HG03520 (cell line): ENCODE results near the gene AGXT.

Experiments
- ATAC-seq: cut with Tn5 transposase; IDR thresholded peaks from one replicate; pipeline ENCODE4 v1.9.1; 2021; ENCODE audit warnings: mild to moderate bottlenecking, moderate library complexity; ENCODE audit not compliant: unreplicated experiment

AGXT gene

DNA sequence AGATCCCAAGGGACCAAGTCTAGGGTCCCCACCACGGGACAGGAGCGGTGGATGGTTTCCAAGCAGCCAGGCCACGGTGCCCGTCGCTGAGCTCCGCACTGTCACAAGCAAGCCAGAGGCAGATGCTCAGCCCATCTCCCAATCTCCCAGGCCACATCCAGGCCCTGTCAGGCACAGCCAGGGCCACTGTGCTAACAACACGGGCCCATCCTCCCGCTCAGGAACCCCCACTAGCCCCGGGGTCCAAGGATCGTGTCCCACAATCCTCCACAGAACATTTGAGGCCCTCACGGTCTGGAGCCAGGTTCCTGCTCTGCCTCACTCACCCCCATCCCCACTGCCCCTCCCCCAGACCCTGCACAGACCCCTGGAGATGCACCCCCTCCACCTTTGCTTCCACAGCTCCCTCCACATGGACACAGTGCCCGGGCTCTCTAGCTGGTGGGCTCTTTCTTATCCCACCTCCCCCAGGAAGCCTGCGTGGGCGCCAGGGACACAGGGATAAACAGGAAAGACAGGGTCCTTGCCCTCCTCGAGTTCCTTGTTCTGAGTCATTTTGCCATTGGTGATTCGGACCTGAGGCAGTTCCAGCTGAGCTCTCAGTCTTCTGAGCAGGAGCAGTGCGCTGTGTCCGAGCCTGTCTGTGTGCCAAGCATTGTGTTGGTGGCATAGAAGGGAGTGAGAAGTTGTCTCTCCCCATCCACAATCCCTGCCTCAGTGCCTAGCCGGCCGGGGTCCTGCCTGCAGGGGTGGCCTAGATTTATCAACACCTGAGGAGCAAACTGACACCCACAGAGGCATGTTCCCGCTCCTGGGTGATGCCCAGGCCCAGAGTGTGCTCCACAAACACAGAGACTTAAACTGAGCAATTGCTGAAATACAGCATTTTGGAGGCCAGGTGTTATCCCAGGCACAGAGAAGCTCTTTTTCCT lies 44.5 kb downstream of the AGXT start:
- no peak for ATAC-seq

DNA sequence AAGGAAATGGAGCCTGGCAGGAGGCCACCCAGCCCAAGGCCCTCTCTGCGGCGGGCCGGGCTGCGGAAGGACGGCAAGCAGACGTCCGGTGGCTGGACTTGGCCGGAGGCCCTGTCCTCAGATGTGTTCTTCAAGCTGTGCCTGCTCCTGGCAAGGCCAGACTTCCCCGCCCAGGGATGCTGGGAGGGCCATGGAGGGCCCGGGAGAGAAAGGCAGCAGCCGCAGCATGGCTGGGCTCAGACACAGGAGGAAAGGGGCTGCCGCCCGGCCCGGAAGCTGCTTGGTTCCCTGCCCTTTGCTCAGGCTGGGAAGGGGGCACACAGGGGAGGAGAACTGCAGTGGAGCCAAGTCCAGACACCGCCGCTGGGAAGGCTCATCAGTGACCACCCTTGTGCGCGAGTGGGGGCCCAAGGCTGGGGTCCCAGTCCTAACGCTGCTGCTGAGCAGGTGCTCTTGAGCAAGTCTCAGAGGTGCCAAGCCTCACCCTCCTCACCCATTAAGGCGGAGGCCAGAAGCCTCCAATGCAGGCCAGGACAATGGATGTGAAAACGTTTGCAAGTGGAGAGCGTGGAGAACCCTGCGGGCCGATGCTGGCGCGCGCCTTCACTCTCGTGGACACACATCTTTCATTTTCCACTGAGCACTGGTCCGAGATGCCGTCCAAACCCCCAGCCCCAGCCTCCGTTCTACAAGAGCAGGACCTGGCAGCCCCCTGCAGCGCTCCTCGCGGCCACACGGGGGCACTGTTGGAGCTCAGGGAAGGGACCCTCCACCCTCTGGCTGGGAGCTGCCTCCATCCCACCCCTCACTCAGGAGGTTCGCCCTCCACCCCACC lies 45.4 kb downstream of the AGXT start:
- no peak for ATAC-seq

DNA sequence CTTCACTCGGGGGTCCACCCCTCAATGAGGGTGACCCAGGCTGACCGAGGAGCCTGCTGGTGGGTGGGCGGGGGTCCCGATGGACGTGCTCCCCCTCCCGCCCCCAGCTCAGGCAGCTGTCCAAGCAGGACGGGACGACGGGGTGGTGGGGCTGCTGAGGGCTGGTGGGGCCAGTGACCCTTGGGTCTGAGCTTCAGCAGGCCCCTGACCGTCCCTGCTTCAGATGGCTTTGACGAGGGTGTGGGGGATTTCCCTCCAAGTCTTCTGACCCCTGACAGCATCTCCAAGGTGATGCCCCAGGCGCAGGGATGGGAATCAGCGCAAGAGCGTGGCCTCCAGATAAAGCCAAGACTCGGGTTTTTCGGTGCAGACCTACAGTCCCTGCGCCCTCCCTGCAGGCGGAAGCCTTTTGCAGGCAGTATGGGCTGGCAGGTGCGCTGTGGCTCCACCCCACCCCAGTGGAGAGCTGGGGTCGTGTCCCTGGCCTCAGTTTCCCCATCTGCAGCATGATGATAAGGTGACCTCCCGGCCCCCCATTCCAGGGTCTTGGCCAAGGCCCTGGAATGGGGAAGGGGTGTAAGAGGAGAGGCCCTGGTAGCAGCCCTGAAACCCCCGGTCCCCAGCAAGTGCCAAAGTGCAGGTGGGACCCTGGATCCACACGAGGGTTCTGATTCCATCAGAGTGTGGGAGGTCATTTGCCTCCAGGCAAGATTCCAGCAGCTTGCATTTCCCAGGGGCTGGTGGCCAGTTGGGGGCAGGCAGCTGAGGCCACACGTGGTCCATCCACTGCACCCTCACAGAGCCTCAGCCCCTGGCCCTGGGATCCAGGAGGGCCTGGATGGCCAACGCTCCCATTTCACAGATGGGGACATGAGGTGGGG lies 46.3 kb downstream of the AGXT start:
- no peak for ATAC-seq

DNA sequence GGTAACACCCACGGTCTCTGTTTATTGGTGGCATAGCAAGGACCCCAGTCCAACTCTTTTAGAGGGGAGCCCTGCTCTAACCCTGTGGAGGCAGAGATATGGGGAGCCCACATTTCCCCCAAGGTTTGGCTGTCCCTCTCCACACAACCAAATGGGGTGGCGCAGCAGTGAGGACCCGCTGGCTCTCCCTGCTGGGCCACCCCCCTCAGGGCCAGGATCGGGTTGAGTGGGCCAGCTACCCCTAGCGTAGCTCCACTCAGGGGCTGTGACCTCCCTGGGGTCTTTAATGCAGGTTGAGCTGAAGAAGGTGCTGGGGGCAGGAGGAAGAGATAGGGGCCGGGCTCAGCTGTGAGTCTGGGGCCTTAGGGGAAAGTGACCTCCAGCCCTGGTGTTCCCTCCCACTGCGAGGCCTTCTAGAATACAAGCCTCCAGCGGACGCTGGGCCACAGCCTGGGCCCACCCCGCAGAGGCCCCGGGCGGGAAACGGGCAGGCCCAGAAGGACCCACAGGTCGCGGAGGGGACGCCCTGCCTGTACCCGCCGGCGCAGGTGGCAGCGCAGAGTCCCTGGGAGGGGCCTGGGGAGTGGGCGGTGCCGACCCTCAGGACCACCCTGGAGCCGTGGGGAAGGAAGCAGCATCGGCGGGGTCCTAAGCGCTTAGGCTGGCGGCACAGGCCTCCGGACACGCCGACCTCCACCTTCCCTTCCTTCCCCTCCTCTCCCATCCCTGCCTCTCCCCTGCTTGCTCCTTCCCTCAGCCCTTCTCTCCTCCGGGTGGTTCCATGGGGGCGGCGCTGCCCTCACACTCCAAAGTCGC lies 47.1 kb downstream of the AGXT start:
- no peak for ATAC-seq

DNA sequence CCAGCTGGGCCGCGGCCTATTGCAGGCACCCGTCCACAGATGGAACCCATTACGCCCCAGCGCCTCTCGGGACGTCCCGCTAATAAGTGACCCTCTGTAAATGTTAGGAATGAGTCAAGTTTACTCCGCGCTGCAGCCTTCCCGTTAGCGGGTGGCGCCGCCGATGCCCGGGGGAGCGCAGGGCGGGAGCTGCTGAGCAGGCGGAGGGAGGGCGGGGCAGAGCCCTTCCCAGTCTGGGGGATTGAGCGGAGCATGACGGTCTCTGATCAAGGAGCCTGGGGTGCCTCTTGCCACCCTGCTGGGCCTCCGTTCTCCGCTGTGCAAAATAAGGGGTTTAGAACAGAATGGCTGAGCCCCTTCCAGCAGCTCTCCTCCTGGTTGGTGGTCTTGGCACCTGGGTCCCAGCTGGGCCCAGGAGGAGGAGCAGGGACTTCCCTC lies 48.0 kb downstream of the AGXT start:
- ATAC-seq, result no peak

DNA sequence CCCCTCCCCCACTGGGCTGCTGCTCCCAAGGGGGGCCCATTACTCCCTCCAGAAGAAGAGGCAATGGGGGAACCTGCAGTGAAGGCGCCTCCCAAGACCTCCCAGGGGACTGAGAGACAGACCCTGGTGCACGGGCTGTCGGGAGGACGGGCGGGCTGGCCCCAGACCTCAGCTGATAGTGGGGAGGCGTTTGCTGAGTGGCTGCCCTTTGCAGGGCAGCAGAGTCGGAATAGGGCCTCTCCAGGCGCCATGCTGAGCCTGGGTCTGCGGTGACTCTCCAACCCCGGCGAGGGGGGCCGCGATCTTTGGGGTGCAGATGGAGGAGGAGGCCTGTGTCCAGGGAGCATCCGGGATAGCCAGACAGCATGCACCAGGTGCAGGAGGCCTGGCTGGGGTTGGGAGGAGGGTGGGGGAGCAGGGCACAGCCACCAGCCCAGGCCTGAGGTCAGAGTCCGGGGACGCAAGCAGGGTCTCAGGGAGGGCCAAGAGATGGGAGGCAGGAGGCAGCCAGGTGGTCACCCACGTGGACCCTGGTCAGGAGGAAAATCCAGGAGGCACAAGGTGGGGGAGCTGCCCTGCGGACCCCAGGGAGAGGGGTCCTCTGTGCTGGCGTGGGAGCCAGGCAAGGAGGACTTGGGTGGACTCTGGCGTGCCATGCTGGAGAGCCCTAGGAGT lies 48.5 kb downstream of the AGXT start:
- ATAC-seq, result no peak

DNA sequence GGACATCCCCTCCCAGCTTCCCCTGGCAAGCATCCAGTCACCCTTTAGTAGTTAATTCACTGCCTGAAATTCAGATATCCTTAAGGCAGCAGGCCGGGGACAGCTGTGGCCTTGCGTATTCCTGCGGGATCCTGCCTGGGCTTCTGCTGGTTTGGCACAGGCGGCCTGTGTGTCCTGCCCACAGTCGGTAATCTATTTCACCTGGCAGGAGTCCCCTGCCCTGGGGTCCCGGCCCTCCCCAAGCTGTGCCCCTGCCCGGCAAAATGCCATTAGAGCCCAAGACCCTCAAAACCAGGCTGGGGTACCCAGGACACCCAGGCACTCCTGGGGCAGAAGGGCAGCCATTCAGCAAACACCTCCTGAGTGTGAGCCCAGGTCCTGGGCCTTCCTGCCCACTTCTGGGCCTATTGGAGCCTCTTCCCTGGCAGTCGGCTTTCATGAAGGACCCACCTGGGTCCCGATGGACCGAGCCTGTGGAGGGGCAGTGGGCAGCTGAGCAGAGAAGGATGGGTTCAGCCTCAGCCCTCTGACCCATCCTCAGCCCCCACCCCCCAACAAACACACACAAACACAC lies 49.1 kb downstream of the AGXT start:
- no peak for ATAC-seq

DNA sequence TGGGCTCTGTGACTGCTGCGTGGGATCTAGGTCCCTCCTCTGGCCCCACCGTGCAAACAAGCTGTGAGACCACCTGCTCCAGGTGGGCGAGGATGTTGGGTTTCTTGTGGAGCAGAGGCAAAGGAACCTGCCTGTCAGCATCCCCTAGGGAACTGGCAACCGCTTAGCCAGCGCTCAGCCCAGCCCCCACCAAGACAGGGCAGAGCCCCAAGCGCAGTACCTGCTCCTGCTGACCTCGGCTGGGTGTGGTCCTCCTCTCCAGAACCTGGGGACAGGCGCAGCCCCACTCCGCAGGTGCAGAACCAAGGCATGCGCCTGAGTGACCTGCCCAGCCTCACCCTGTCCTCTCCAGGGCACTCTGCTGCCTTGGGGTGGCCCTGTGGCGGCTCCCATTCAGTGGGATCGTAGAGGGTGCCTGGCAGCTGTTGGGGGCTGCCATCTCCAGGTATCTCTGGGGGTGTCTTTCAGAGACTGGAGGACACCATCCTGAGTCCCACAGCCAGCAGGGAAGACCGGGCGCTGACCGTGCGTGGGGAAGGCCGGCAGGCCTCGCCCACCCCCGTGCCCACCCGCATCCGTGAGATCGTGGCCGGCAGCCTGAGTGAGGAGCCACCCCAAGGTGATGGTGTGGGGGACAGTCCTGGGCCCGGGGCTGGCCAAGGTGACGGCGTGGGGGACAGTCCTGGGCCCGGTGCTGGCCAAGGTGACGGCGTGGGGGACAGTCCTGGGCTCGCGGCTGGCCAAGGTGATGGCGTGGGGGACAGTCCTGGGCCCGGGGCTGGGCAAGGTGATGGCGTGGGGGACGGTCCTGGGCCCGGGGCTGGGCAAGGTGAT lies 49.9 kb downstream of the AGXT start:
- ATAC-seq, result no peak

DNA sequence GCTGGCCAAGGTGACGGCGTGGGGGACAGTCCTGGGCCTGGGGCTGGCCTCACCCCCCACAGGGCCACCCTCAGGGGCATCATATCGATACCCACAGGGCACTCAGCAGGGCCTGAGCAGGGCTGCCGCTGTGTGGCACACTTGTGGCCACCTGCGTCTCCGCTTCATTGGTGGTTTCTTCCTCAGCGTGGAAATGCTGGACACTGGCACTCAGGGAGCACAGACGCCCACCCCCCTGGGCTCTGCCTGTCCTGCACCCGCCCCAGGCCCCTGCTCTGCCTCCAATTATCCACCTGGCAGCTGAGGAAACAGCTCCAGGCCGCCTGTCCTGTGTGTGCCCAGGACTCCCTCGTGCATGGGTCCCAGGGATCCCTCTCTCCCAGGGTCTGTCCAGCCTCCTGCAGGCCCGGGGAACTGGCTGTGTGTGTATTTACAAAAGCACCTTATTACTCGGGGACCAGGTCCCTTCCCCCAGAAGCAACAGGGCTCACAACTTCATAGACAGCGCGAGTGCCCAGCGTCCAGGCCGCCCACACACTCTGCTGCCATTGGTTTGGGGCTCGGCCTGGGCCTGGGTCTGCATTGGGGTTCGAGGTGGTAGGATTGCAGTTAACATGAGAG lies 50.6 kb downstream of the AGXT start:
- no peak for ATAC-seq

DNA sequence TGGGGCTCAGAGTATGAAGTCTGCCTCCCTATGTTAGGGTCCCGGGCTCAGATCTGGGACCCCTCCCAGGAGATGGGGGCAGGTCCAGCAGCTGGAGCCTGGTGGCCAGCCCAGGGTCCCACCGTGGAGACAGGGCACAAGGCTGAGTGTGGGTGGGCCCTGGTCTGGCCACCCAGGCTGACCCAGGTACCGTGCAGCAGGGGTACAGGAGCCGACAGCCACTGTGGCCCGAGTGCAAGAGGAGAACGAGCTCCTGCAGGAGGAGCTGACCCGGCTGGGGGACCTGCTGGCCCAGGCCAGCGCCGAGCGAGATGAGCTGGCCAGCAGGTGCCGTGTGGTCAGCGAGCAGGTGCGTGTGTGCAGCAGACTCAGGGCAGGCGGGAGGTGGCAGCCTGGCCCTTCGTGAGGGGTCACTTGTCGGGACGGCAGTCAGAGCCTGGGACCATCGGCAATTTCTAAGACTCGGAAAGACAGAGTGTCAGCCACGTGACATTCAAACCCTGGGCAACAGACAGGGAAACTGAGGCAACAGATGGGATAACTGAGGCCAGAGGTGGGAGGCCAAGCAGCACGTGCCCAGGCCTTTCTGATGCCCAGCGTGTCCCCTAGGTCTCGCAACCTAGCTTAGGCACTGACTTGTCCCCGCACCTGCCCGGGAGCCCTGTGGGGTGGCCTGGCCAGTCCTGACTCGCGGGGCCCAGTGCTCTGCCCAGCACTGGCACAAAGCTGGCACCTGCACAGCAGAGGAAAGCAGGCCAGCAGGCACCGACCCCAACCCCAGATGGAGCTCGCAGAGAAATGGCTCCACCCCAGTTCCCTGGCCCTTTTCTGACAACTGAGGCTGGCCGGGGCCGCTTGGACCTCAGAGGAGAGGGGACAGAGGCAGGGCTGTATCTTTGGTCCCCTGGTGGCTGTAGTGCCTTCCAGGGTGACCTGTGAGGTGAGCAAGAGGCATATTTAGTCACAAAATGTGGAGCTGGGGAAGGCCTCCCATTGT lies 51.5 kb downstream of the AGXT start:
- ATAC-seq, result no peak

DNA sequence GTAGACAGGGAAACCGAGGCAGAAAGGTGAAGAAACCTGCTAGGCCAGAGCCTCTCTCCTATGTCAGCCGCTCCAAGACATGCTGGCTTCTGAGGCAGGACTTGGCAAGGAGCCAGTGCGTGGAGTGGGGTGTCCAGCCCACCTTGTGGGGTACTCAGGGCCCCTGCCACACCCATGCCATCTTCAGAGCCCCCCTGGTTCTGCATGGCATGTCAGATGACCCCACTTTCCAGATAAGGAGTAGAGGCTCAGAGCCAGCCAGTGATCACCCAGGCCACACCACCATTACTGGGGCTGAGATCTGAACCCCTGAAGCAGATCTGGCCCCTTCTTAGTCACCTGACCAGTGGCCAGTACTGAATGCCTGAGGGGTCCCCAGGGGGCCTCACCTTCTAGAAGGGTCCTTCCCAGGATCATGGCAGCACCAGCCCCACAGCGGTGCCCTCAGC lies 52.2 kb downstream of the AGXT start:
- no peak for ATAC-seq

DNA sequence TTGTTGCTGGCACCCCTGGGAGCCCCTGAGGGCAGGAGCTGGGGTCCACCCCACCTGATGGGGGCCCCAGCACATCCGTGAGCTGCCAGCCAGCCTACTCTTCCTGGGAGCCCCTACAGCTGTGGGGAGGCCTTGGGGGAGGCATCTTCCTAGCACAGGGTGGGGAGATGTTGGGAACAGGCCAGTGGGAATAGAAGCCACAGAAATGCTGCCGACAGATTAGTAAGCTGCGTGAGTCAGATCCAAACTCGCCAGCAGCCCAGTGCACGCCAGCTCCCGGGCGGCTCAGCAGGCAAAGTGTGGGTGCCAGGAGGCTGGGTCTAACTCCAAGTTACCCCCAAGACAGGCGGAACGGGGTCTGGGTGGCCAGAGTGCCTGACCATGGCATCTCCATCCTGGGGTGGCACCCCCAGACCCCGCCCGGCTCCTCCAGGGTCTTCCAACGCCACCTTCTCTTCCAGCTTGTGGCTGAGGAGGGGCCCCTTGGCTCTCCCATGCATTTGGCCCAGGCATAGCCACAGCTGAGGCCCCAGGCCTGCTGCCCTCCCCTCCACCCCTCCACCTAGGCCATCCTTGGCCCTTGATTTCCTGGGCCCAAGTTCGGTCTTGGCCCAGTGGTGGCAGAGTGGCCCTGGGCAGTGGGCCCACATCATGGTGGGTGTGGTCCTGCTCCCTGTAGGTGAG lies 52.8 kb downstream of the AGXT start:
- no peak for ATAC-seq

DNA sequence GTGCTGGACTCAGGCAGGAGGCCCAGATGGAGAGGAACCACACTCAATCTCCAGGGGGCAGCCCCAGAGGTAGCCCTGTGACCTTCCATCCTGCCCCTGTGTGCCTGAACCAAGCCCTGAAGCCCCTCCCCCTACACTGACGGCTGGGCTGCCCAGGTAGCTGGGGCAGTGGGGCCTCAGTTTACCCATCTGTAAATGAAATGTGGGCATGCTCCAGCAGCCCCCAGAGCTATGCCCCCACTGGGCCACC lies 53.3 kb downstream of the AGXT start:
- ATAC-seq, result no peak

DNA sequence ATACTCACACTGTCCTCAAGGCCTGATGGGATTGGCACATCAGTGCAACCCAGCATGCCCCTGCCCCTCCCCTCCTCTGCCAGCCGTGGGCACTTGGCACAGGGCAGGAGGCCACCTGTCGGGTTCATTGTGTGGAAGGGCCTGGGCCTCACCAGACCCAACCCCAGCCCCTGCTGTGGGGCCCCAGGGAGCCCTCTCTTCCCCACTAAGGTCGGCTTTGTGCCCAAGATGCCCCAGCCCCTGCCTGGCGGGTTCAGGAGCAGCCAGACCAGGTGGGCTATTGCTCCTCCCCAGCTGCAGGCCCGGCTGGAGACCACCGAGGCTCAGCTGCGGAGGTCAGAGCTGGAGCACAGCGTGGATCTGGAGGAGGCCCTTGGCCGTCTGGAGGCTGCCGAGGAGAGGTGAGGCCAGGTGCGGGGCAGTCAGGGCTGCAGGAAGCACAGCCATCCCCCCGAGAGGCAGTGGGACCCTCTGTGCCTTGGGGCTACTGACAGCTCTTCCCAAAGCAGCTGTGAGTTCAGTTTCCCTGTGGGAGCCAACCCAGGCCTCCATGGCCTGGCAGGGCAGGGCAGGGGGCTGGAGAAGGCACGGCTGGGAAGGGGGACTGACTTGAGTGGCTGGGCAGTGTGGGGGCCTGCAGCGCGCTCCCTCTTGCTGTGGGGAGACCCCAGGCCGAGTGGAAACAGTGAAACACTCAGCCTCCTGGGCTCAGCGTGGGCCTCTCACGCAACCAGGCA lies 53.8 kb downstream of the AGXT start:
- no peak for ATAC-seq

DNA sequence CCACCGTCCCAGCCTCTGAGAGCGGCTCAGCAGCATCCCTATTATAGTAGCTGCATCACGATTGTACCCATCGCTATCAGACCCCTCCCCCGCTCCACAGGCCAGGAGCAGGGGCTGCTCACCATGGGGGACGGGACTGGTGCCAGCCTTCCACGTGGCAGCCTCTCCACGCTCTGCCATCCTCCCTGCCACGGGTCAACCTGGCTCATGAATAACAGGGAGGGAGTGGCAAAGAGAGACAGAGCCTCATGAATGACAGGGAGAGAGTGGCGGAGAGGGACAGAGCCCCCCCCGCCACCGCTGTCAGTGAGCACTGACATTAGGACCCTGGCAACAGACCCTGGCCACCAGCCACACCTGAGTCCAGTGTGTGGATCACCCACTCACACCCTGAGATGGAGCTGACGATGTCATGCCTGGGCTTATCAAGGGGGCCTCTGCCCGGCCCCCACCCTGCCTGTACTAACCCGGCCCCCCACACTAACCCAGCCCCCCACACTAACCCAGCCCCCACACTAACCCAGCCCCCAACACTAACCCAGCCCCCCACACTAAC lies 54.4 kb downstream of the AGXT start:
- ATAC-seq, result no peak
